ENCODE results near the gene ITPK1.

DNA sequence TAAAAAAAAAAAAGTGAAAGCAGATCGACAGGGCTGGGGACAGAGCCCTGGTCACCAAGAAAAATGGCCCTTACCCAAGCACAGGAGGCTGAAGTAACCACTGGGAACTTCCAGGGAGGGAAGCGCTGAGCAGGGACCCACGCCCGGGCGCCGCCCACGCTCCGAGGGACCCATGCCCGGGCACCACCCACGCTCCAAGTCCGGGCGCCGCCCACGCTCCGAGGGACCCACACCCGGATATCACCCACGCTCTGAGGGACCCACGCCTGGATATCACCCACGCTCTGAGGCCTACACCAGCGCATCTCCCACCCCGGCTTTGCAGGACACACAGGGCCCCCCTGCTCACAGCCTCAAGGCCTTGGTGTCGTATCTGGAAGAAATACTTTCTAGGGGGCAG, 167.1 kb downstream of the ITPK1 start:
- TF ChIP-seq CTCF (conservative IDR thresholded peaks at IDR 0.05; ENCODE audit: low read length) (no peak), EZH2phosphoT487 (IDR thresholded peaks at IDR 0.05; ENCODE audit: borderline replicate concordance, low read depth, low read length) (no peak)

All from OCI-LY7 (cell line).